TTC549 (cell line): ENCODE data around the gene NDUFAF2.
"Not testable (repeated sequence)": the region's sequence is repeated elsewhere in the genome, so short reads cannot be mapped to it uniquely, and the experiment has no call there.

ENCODE experiments used
- FAIRE-seq: peaks from 2 replicates; lab custom pipeline; 2012; peaks lifted over from hg19 to GRCh38; lab: Jason Lieb, UNC

The NDUFAF2 gene

GRCh38 chr5:60993425-60993824 is 48.4 kb downstream of the NDUFAF2 start:
- no peak for FAIRE-seq

GRCh38 chr5:60993875-60994571 is 49.0 kb downstream of the NDUFAF2 start:
- FAIRE-seq, result no peak

- FAIRE-seq, result no peak
Measured at GRCh38 chr5:60996368-60996767, 51.4 kb downstream of the NDUFAF2 start.

GRCh38 chr5:60997721-60998120 is 52.7 kb downstream of the NDUFAF2 start:
- FAIRE-seq, result no peak

- no peak for FAIRE-seq
Measured at GRCh38 chr5:61000887-61001286, 55.9 kb downstream of the NDUFAF2 start.

GRCh38 chr5:61001647-61002046 is 56.6 kb downstream of the NDUFAF2 start:
- no peak for FAIRE-seq

- no peak for FAIRE-seq
Measured at GRCh38 chr5:61002611-61003355, 57.8 kb downstream of the NDUFAF2 start.

- FAIRE-seq, result no peak
Measured at GRCh38 chr5:61004448-61004847, 59.4 kb downstream of the NDUFAF2 start.

- no peak for FAIRE-seq
Measured at GRCh38 chr5:61009907-61010306, 64.9 kb downstream of the NDUFAF2 start.

GRCh38 chr5:61010467-61011454 is 65.8 kb downstream of the NDUFAF2 start:
- no peak for FAIRE-seq

GRCh38 chr5:61018062-61018461 is 73.1 kb downstream of the NDUFAF2 start:
- no peak for FAIRE-seq

GRCh38 chr5:61019642-61020041 is 74.6 kb downstream of the NDUFAF2 start:
- no peak for FAIRE-seq

GRCh38 chr5:61020415-61020814 is 75.4 kb downstream of the NDUFAF2 start:
- FAIRE-seq, result no peak

- FAIRE-seq, result no peak
Measured at GRCh38 chr5:61023131-61023530, 78.1 kb downstream of the NDUFAF2 start.

- no peak for FAIRE-seq
Measured at GRCh38 chr5:61026004-61026403, 81.0 kb downstream of the NDUFAF2 start.

GRCh38 chr5:61028382-61028781 is 83.4 kb downstream of the NDUFAF2 start:
- FAIRE-seq, result no peak

- FAIRE-seq, result no peak
Measured at GRCh38 chr5:61029456-61030162, 84.6 kb downstream of the NDUFAF2 start.

- no peak for FAIRE-seq
Measured at GRCh38 chr5:61030163-61030482, 85.1 kb downstream of the NDUFAF2 start.

GRCh38 chr5:61031301-61031700 is 86.3 kb downstream of the NDUFAF2 start:
- not testable (repeated sequence) for FAIRE-seq

- no peak for FAIRE-seq
Measured at GRCh38 chr5:61044545-61044944, 99.5 kb downstream of the NDUFAF2 start.

- no peak for FAIRE-seq
Measured at GRCh38 chr5:61047346-61047745, 102.3 kb downstream of the NDUFAF2 start.

GRCh38 chr5:61048534-61048933 is 103.5 kb downstream of the NDUFAF2 start:
- no peak for FAIRE-seq
